Testis (tissue), 3 donors: ENCODE measurements around the gene WBP2. TPM values are rescaled to one million over a fixed set of nuclear protein-coding genes. Genes with fewer than 3 reads are reported as not detected.

ENCODE experiments used
- DNase-seq: peaks from one replicate; pipeline ENCODE4 v3.0.0-alpha.2; 2019
- H3K27ac ChIP-seq, 2 donors: fragments of 200-600 bp; sonication (generic); one replicate each; pipeline ENCODE4 v1.5.1; 2019
- H3K27me3 ChIP-seq: fragments of 200-600 bp; sonication (generic); one replicate; pipeline ENCODE4 v1.5.1; 2019
- H3K36me3 ChIP-seq: fragments of 200-600 bp; sonication (generic); one replicate; pipeline ENCODE4 v1.5.1; 2017; ENCODE audit warnings: low read depth; ENCODE audit errors: missing control alignments
- H3K4me1 ChIP-seq: fragments of 200-600 bp; sonication (generic); one replicate; pipeline ENCODE4 v1.5.1; 2019
- H3K4me3 ChIP-seq, 2 donors: fragments of 200-600 bp; sonication (generic); one replicate each; pipeline ENCODE4 v1.5.1; 2017 to 2019
- H3K9me3 ChIP-seq: fragments of 200-600 bp; sonication (generic); one replicate; pipeline ENCODE4 v1.5.1; 2017
- CTCF ChIP-seq, 3 experiments: fragments of 450-650 bp in 2 of 3; fragments of 200-600 bp in 1 of 3; sonication (generic) in 1 of 3; IDR thresholded peaks; one replicate each; pipeline ENCODE4 v1.5.1; 2016 to 2019; ENCODE audit warnings: antibody characterized with exemption in 3 of 3, mild to moderate bottlenecking in 2 of 3, moderate library complexity in 1 of 3
- POLR2A ChIP-seq: fragments of 450-650 bp; IDR thresholded peaks from one replicate; pipeline ENCODE4 v1.6.1; 2017; ENCODE audit warnings: antibody characterized with exemption, mild to moderate bottlenecking, moderate library complexity
- WGBS, 2 donors: methylation state at CpG; one replicate each; pipeline ENCODE4 v1.1.5; 2018; 5-methylcytosine and 5-hydroxymethylcytosine counted together
- intact Hi-C: fragments of 100-400 bp; cut with DNase I; formaldehyde crosslinking; loops from one replicate; pipeline ENCODE4 v1.15.1; 2023; ENCODE audit warnings: low total_unique reads
- polyA plus RNA-seq: library from polyadenylated mRNA; stranded (reverse); fragments of 350-450 nt; fragmentation: Illumina TruSeq; extraction: RNeasy Lipid Tissue Mini Kit (QIAGEN cat#74804); gene quantifications from one replicate; pipeline ENCODE4 v1.2.3, GENCODE V29; 2014; ENCODE audit warnings: low read depth, low replicate concordance; ENCODE audit not compliant: insufficient read depth
- total RNA-seq, 2 donors: library from RNA; depleted of rRNA; stranded (reverse); fragments of >200 nt; gene quantifications; one replicate each; pipeline ENCODE4 v1.2.3, GENCODE V29; 2016

The WBP2 gene
- total and polyA plus RNA-seq, 3 donors from 2014 or later, result 96.1 to 217 (median 127) TPM

- intact Hi-C loops, result no loop called here
- 85 to 86% methylated on average over 17 to 18 of the region's 18 CpGs for WGBS, 2 donors
- Histone ChIP-seq H3K4me1 (peaks cover 32% of the 10 kb centered on the region), H3K4me3 (no peak overlapping the region), H3K27me3 (no peaks in the 10 kb centered on the region), H3K36me3 (no peaks in the 10 kb centered on the region), H3K9me3 (no peaks in the 10 kb centered on the region), H3K27ac (no peak overlapping the region)
- no peak for DNase-seq
- TF ChIP-seq CTCF (IDR thresholded peaks at IDR 0.05) (no peak), POLR2A (no peak)
Observed at GRCh38 chr17:75893305-75894048, 38.3 kb upstream of the WBP2 start.

GRCh38 chr17:75892556-75893224 is 37.6 kb upstream of the WBP2 start:
- WGBS, 2 donors, result 80 to 88% methylated on average over 10 to 16 of the region's 16 CpGs
- TF ChIP-seq POLR2A (no peak), CTCF (IDR thresholded peaks at IDR 0.05) (no peak)
- DNase-seq, result no peak
- Histone ChIP-seq H3K36me3 (no peaks in the 10 kb centered on the region), H3K9me3 (no peaks in the 10 kb centered on the region), H3K27ac (no peak overlapping the region), H3K4me1 (peaks cover 32% of the 10 kb centered on the region), H3K27me3 (no peaks in the 10 kb centered on the region), H3K4me3 (no peak overlapping the region)
- intact Hi-C loops, result no loop called here

- Histone ChIP-seq H3K4me1 (peaks cover 29% of the 10 kb centered on the region), H3K27ac (no peak overlapping the region), H3K36me3 (no peaks in the 10 kb centered on the region), H3K4me3 (no peak overlapping the region), H3K9me3 (no peaks in the 10 kb centered on the region), H3K27me3 (no peaks in the 10 kb centered on the region)
- WGBS, 2 donors, result 67 to 74% methylated on average over 22 to 32 of the region's 32 CpGs
- intact Hi-C loops, result no loop called here
- DNase-seq, result no peak
- TF ChIP-seq CTCF (IDR thresholded peaks at IDR 0.05) (no peak), POLR2A (no peak)
Observed at GRCh38 chr17:75891605-75892555, 36.7 kb upstream of the WBP2 start.

- Histone ChIP-seq H3K27me3 (no peaks in the 10 kb centered on the region), H3K27ac (no peak overlapping the region), H3K36me3 (no peaks in the 10 kb centered on the region), H3K4me1 (peaks cover 29% of the 10 kb centered on the region), H3K9me3 (no peaks in the 10 kb centered on the region), H3K4me3 (no peak overlapping the region)
- intact Hi-C loops, result no loop called here
- 91 to 93% methylated on average over 20 to 31 of the region's 31 CpGs for WGBS, 2 donors
- no peak for TF ChIP-seq POLR2A
- TF ChIP-seq CTCF (IDR thresholded peaks at IDR 0.05), result no peak
- no peak for DNase-seq
Observed at GRCh38 chr17:75891022-75891604, 36.0 kb upstream of the WBP2 start.
